Measurements from ENCODE around the gene TENM3.

GRCh38 chr4:182770996-182771514, 527.9 kb downstream of the TENM3 start:
- TF ChIP-seq, protein P1, sequence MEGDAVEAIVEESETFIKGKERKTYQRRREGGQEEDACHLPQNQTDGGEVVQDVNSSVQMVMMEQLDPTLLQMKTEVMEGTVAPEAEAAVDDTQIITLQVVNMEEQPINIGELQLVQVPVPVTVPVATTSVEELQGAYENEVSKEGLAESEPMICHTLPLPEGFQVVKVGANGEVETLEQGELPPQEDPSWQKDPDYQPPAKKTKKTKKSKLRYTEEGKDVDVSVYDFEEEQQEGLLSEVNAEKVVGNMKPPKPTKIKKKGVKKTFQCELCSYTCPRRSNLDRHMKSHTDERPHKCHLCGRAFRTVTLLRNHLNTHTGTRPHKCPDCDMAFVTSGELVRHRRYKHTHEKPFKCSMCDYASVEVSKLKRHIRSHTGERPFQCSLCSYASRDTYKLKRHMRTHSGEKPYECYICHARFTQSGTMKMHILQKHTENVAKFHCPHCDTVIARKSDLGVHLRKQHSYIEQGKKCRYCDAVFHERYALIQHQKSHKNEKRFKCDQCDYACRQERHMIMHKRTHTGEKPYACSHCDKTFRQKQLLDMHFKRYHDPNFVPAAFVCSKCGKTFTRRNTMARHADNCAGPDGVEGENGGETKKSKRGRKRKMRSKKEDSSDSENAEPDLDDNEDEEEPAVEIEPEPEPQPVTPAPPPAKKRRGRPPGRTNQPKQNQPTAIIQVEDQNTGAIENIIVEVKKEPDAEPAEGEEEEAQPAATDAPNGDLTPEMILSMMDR (IDR thresholded peaks at IDR 0.05): no peak
- no peak for TF ChIP-seq POLR2A (IDR thresholded peaks at IDR 0.05)

Measured in testis (tissue), 2 donors.